ENCODE data around the gene RIN3.

DNA sequence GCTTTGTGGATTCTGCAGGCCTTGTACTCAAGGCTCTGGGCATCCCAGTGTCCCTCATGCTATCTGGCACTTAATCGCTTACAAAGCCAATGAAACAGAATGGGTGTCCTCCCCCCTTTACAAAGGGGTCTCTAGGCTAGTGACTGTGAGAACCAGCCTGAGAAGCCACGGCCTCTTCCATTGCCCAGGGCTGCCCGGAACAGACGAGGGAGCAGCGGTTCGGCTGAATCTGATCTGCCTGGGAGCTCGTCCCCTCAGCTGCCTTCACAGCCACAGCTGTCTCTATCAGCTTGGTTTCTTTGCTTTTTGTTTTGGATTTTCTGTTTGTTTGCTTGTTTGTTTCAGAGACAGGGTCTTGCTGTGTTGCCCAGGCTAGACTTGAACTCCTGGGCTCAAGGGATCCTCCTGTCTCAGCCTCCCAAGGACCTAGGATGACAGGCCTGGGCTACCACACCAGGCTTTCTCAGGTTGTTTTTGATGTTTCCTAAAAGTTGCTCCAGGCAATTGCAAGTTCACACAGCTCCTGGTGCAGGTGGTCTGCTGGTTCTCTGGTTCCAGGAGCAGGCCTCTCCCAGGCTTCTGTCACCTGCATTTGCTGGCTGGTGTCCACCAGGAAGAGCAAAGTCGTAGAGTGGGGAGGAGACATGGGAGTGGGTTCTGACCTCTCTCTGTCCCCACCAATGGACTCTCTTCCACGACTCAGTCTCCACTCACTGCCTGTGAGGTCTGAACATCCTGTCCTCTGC lies 10.9 kb upstream of the RIN3 start:
- no peak for TF ChIP-seq CTCF (conservative IDR thresholded peaks at IDR 0.05; ENCODE audit: low read depth, low read length)
- TF ChIP-seq POLR2A (IDR thresholded peaks at IDR 0.05; ENCODE audit: low read depth, low read length): no peak
- TF ChIP-seq, protein P1, sequence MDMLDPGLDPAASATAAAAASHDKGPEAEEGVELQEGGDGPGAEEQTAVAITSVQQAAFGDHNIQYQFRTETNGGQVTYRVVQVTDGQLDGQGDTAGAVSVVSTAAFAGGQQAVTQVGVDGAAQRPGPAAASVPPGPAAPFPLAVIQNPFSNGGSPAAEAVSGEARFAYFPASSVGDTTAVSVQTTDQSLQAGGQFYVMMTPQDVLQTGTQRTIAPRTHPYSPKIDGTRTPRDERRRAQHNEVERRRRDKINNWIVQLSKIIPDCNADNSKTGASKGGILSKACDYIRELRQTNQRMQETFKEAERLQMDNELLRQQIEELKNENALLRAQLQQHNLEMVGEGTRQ (IDR thresholded peaks at IDR 0.05; ENCODE audit: low read depth, low read length): no peak
- TF ChIP-seq MAZ (IDR thresholded peaks at IDR 0.05; ENCODE audit: borderline replicate concordance, low read depth, low read length): no peak
- no peak for TF ChIP-seq MXI1 (IDR thresholded peaks at IDR 0.05; ENCODE audit: borderline replicate concordance, low read depth, low read length)
- TF ChIP-seq CEBPB (IDR thresholded peaks at IDR 0.05; ENCODE audit: low read depth, low read length): no peak
- TF ChIP-seq ELK1 (IDR thresholded peaks at IDR 0.05; ENCODE audit: borderline replicate concordance, low read depth, low read length): no peak
- TF ChIP-seq CHD1 (IDR thresholded peaks at IDR 0.05; ENCODE audit: low read depth, low read length): no peak
- no peak for TF ChIP-seq FOS (IDR thresholded peaks at IDR 0.05; ENCODE audit: low read depth, low read length)
- TF ChIP-seq RFX5 (IDR thresholded peaks at IDR 0.05; ENCODE audit: low read depth, low read length): no peak
